GM03348 (cell line): Measurements from ENCODE around the gene KIF3B.
"Not testable (repeated sequence)": the region's sequence is repeated elsewhere in the genome, so short reads cannot be mapped to it uniquely, and the experiment has no call there.

ENCODE experiments used
- DNase-seq: peaks from one replicate; pipeline ENCODE4 v3.0.0; 2012; ENCODE audit warnings: low spot score

Gene KIF3B

GRCh38 chr20:32296412-32296811 lies 19.0 kb downstream of the KIF3B start:
- no peak for DNase-seq

- DNase-seq, result no peak
Measured at GRCh38 chr20:32296819-32297420, 19.5 kb downstream of the KIF3B start.

GRCh38 chr20:32297439-32297838 lies 20.0 kb downstream of the KIF3B start:
- DNase-seq, result no peak

DNA sequence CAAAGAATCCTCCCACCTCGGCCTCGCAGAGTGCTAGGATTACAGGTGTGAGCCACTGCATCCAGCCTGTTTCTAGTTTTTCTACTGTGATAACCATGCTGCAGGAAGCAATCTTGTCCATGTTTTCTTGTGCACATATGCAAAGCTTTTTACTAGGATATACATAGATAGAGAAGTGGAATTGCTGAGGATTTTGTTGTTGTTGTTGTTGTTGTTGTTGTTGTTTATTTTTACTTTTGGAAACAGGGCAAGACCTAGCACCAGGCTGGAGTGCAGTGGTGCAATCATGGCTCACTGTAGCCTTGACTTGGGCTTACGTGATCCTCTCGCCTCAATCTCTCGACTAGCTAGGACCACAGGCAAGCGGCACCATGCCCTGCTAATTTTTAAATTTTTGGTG lies 23.2 kb downstream of the KIF3B start:
- DNase-seq, result no peak

GRCh38 chr20:32301719-32302506 lies 24.5 kb downstream of the KIF3B start:
- no peak for DNase-seq

GRCh38 chr20:32302507-32302872 lies 25.0 kb downstream of the KIF3B start:
- no peak for DNase-seq

DNA sequence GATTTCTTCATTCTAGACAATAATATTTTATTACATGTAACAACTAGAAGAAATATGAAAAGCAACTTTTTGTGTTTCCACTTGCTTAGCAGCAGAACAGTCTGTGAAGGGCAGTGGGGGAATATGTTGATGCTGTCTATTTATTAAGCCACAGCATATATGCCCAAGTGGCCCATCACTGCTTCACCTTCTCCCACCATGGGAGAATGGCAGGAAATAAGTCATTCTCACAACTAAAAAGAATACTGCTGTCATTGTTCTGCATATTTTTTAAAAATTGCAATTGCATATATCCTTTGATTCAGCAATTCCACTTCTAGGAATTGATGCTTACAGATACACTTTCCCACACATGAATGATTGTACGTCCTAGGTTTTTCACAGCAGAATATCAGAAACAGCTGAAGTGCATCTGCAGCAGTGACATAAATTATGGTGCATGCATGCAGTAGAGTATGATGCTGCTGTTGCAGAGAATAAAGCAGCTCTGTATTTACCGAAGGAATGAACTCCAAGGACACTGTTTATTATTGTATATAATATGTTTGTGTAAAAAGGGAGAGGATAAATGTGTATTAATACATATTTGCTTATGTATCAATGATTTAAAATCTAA lies 26.8 kb downstream of the KIF3B start:
- no peak for DNase-seq

DNA sequence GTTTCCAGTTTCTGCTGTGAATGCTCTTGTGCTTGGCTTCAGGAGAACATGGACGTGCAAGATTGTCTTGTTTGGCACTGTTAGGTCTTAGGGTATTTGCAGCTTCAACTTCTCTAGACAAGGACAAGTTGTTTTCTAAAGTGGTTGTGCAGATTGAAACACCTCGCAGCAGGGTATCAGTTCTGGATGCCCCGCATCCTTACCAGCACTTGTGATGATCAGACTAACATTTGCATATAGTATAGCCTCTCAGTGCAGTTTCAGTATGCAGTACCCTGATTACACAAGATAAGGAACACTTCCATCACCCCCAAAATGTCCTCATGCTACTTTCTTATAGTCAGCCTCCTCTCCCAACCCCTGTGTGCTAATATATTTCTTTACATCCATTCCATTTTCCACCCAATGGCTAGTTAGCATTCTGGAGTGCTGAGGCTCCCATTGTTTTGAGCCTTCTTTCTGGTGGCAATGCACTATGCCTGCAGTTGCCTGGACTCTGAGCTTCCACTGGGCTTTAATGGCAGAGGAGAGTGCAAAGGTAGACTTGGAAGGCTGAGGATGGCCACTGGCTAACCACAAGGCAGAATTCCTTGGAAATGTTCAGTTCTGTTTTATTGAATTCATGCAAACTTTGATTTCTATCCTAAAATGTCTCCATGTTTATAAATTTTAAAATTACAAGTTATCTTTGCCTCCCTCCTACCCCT lies 35.4 kb downstream of the KIF3B start:
- DNase-seq, result no peak

- no peak for DNase-seq
Measured at GRCh38 chr20:32314768-32315167, 37.3 kb downstream of the KIF3B start.

DNA sequence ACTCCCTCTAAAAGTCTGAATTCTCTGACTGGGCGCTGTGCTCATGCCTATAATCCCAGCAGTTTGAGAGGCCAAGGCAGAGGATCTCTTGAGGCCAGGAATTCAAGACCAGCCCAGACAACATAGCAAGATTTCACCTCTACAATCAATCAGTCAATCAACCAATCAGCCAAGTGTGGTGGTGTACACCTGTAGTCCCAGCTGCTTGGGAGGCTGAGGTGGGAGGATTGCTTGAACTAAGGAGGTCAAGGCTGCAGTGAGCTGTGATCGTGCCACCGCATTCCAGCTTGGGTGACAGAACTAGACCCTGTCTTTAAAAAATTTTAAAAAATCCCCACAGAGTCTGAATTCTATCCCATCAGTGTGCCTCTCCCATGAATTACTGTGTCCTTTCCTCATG lies 37.9 kb downstream of the KIF3B start:
- no peak for DNase-seq

DNA sequence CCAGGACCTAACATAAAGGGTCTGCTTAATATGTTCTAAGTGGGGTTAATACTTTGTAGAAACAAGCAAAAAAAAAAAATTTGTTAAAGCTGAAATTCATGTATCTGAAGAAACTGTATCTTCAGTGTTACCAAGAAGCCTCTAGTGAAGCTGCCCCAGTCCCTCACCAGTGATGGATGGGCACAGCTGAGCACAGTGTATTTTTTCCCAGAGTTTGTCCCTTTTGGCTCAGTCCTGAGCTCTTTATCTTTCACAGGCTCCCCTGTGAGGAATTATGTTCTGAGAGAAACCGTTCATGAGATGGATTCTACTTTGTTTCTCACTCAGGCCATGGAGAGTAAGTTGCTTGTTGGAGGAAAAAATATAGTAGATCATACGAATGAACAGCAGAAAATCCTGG lies 38.4 kb downstream of the KIF3B start:
- no peak for DNase-seq

DNA sequence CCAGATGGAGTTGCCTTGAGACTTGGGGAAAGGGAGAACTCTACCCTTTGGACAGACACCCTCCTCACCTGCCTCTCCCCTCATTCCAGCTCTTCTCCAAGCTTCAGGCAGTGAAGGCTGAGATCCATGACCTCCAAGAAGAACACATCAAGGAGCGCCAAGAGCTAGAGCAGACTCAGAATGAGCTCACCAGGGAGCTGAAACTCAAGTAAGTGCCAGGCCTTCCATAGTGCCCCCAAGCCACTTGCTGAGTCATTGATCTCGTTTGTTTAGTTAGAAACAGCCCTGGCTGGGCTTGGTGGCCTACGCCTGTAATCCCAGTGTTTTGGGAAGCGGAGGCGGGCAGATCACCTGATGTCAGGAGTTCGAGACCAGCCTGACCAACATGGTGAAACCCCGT lies 39.2 kb downstream of the KIF3B start:
- no peak for DNase-seq

- DNase-seq, result no peak
Measured at GRCh38 chr20:32319100-32319499, 41.6 kb downstream of the KIF3B start.

- no peak for DNase-seq
Measured at GRCh38 chr20:32320305-32320704, 42.9 kb downstream of the KIF3B start.

DNA sequence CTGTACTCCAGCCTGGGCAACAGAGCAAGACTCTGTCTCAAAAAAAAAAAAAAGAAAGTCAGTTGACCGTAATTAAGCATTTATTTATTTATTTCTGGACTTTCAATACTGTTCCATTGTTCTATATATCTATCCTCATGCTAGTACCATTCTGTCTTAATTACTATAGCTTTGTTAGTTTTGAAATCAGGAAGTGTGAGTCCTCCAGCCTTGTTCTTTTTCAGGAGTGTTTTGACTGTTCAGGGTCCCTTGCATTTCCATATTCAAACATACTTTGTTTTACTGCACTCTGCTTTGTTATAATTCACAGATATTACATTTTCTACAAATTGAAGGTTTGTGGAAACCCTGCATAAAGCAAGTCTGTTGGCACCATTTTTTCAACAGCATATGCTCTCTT lies 43.9 kb downstream of the KIF3B start:
- DNase-seq, result no peak

- not testable (repeated sequence) for DNase-seq
Measured at GRCh38 chr20:32322260-32322659, 44.8 kb downstream of the KIF3B start.

DNA sequence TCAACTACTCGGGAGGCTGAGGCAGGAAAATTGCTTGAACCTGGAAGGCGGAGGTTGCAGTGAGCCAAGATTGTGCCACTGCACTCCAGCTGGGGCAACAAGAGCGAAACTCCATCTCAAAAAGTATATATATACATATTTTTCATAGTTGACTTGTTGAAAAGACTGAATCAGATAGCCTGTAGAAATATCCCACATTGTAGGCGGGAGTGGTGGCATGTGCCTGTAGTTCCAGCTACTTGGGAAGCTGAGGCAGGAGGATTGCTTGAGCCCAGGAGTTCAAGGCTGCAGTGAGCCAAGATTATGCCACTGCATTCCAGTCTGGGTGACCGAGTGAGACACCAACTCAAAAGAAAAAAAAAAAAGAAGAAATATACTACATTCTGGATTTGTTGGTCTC lies 46.3 kb downstream of the KIF3B start:
- not testable (repeated sequence) for DNase-seq

DNA sequence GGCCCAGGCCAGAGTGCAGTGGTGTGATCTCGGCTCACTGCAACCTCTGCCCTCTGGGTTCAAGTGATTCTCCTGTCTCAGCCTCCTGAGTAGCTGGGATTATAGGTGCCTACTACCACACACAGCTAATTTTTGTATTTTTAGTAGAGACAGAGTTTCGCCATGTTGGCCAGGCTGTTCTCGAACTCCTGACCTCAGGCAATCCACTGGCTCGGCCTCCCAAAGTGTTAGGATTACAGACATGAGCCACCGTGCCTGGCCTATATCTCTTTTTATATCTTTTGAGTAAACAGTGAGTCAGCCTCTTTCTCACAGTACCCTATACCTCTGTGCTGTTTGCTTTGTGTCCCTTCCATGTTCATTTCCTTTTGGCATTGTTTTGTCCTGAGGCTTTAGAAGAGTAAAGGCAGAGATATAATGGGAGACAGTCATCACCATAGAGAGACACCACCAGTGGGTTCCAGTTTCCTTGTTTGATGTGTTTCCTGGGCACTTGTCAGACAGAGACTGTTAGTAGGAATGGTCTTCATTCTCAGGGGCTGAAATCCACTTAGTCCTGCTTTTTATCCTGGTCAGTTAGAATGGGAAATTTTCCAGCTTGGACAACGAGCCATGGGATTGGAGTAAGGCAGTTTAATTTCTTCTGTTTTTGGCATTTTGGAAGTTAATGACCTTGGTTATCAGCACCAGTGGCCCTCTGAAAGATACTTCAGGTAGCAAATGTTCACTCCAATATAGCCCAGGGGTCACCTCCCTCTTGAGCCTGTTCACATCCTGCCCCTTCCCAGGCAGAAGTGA lies 48.5 kb downstream of the KIF3B start:
- DNase-seq, result no peak

- DNase-seq, result no peak
Measured at GRCh38 chr20:32326504-32326845, 49.0 kb downstream of the KIF3B start.

GRCh38 chr20:32327087-32327681 lies 49.7 kb downstream of the KIF3B start:
- no peak for DNase-seq

DNA sequence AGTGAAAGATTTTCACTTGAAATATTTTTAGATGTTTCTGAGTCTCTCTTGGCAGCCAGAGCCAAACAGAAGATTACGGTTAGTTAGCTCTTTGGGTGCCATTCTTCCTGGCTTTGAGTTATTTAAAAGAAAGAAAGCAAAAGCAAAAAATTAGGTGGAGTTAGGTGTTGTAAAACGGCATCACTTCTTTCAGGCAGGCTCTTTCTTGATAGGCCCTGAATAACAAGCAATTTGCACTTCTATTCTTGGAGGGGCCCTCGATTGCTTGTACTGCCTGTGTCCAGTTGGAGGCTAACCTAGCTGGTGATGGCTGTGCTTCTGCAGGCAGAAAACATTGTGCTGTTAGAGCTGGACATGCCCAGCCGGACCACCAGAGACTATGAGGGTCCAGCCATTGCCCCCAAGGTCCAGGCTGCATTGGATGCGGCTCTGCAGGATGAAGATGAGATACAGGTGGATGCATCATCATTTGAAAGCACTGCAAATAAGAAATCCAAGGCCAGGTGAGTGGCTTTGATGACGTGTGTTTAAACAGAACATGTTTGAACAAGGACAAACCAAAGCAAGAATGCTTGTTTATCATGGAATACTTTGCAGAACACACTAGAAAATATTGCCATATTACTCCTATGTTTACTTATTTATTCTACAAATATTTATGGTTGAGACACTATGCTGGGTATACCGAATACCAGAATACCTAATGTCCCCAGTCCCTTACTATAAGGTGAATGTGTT lies 52.5 kb downstream of the KIF3B start:
- no peak for DNase-seq
